Mammary epithelial cell (primary cell): ENCODE measurements around the gene ADRA2B.

Experiments used
- CTCF ChIP-seq, 2 donors: IDR thresholded peaks in 1 of 2; conservative IDR thresholded peaks in 1 of 2; 2 replicates each; pipeline ENCODE4 v1.5.1; 2011 to 2012; ENCODE audit warnings: inconsistent platforms in 2 of 2, low read length in 2 of 2, mild to moderate bottlenecking in 2 of 2, control low read depth in 1 of 2, low read depth in 1 of 2; ENCODE audit not compliant: insufficient read depth in 1 of 2; ENCODE audit errors: extremely low read depth in 1 of 2
- EZH2 ChIP-seq: IDR thresholded peaks from 2 replicates; pipeline ENCODE4 v1.6.1; 2012; ENCODE audit warnings: low read length, inconsistent platforms, borderline replicate concordance

GRCh38 chr2:96154506-96155380, 38.4 kb upstream of the ADRA2B start:
- no peak for TF ChIP-seq CTCF (conservative IDR thresholded peaks at IDR 0.05 in 1 of 2, IDR thresholded peaks at IDR 0.05 in 1 of 2; ENCODE audit: extremely low read depth in 1 of 2, insufficient read depth in 1 of 2, low read depth in 1 of 2, low read length in 2 of 2)
- TF ChIP-seq EZH2, result no peak
